Measurements from ENCODE around the gene CAP1. TPM values are rescaled to one million over a fixed set of nuclear protein-coding genes. Genes with fewer than 3 reads are reported as not detected.
A peak's percentile ranks its signal among the peaks of the same experiment; 100 is the strongest.

The CAP1 gene
- total and polyA plus RNA-seq, 7 donors, result 33.7 to 116 (median 61.4) TPM

DNA sequence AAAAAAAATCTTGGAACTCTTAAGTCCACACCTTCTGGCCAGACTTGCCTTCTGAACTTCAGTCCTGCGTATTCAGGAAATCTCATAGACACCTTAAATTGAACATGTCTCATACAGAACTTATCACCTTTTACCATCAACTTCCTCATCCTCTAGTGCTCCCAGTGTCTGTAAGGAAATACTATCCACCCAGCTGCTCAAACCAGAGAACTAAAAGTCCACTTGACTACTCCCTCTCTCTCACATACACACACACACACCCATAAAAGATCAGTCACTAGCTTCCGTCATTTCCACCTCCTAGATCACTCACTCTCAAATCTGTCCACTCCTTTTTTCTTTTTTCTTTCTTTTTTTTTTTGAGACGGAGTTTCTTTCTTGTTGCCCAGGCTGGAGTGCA is 10.9 kb upstream of the CAP1 start:
- H3K9me3 ChIP-seq, result no peaks in the 10 kb centered on the region
- peaks cover 10% of the 10 kb centered on the region for H3K4me1 ChIP-seq
- ATAC-seq (no peak), DNase-seq (no peak)
- H3K4me3 ChIP-seq, result no peak overlapping the region
- TF ChIP-seq, protein P1, sequence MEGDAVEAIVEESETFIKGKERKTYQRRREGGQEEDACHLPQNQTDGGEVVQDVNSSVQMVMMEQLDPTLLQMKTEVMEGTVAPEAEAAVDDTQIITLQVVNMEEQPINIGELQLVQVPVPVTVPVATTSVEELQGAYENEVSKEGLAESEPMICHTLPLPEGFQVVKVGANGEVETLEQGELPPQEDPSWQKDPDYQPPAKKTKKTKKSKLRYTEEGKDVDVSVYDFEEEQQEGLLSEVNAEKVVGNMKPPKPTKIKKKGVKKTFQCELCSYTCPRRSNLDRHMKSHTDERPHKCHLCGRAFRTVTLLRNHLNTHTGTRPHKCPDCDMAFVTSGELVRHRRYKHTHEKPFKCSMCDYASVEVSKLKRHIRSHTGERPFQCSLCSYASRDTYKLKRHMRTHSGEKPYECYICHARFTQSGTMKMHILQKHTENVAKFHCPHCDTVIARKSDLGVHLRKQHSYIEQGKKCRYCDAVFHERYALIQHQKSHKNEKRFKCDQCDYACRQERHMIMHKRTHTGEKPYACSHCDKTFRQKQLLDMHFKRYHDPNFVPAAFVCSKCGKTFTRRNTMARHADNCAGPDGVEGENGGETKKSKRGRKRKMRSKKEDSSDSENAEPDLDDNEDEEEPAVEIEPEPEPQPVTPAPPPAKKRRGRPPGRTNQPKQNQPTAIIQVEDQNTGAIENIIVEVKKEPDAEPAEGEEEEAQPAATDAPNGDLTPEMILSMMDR (IDR thresholded peaks at IDR 0.05), result no peak
- H3K36me3 ChIP-seq (ENCODE audit: insufficient read depth in 1 of 2, low read depth in 1 of 2), result no peaks in the 10 kb centered on the region
- no peak overlapping the region for H3K27ac ChIP-seq
- WGBS, 3 donors, result 72 to 85% (median 78%) methylated on average over 3 of the region's 3 CpGs
- intact Hi-C loops (cut with DNase I), result loop anchor here in 1 of 2 donors (5.0 to 10.0 kb wide), 2 partner anchors 115 to 212 kb away; no protein-coding TSS in a partner anchor
- no peaks in the 10 kb centered on the region for H3K27me3 ChIP-seq (ENCODE audit: insufficient read depth in 3 of 3, low read length in 2 of 3)

DNA sequence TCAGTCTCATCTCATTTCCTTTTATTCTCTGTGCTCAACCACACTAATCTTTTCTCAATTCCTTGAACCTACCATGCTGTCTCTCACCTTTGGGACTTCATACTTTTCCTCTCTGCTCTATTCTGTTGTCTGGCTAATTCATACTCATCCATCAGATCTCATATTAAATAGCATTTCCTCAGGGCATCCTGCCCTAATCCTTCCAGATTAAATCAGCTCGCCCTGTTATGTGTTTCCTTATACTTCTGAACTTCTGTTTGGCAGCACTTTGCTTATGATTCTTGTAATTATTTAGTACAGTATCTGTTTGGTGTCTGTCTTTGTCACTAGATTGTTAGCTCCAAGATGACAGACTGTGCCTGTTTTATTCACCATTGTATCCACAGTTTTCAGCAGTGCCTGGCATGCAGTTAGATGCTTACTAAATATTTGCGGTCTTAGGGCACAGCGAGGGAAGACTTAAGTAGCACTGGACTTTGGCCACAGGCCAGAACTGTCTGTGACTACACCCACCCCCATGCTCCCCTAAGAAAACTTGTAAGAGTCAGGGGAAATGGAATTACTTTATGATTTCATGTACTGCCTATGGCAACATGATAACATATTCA is 9.9 kb upstream of the CAP1 start:
- WGBS, 3 donors, result 47 to 58% (median 47%) methylated on average over 3 of the region's 3 CpGs
- intact Hi-C loops (cut with DNase I), result loop anchor here in 1 of 2 donors (5.0 kb wide), 1 partner anchor 213 kb away; no protein-coding TSS in a partner anchor
- H3K27me3 ChIP-seq (ENCODE audit: insufficient read depth in 3 of 3, low read length in 2 of 3), result no peaks in the 10 kb centered on the region
- no peaks in the 10 kb centered on the region for H3K36me3 ChIP-seq (ENCODE audit: insufficient read depth in 1 of 2, low read depth in 1 of 2)
- H3K4me3 ChIP-seq, result no peak overlapping the region
- H3K27ac ChIP-seq, result no peak overlapping the region
- no peak for DNase-seq
- TF ChIP-seq, protein P1 (IDR thresholded peaks at IDR 0.05), result no peak
- no peak for ATAC-seq
- peaks cover 13% of the 10 kb centered on the region for H3K4me1 ChIP-seq
- H3K9me3 ChIP-seq, result no peaks in the 10 kb centered on the region

DNA sequence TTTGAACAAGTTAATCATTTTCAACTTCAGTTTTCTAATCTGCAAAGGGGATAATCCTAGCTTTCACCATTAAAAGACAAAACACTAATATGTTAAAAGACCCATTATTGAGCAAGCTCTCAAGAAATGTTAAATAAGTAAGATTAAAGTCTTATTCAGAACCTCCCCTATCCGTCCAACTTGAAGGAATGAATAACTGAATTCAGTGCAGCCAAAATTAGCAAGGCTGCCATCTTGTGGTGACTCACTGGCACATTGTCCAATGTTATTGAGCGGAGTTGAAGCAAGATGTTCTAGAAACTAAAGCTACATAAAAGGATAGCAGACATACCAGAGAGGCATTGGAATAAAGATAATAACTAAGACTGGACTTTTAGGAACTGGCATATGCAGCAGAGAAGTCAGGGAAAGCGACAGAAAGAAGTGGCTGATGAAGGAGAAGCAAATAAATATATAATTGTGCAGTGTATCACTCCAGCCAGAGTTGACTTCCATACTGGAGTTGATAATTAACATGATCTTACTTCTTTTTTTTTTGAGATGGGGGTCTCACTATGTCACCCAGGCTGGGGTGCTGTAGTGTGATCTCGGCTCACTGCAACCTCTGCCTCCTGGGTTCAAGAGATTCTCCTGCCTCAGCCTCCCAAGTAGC is 8.2 kb upstream of the CAP1 start:
- TF ChIP-seq, protein P1 (IDR thresholded peaks at IDR 0.05), result peak; percentile 44
- no peaks in the 10 kb centered on the region for H3K27me3 ChIP-seq (ENCODE audit: insufficient read depth in 3 of 3, low read length in 2 of 3)
- ATAC-seq, result peak; percentile 32 to 67 (median 62)
- WGBS, 3 donors, result 43 to 55% (median 49%) methylated on average over 4 of the region's 4 CpGs
- intact Hi-C loops (cut with DNase I), result loop anchor here in 1 of 2 donors (5.0 kb wide), 1 partner anchor 215 kb away; no protein-coding TSS in a partner anchor
- H3K36me3 ChIP-seq (ENCODE audit: insufficient read depth in 1 of 2, low read depth in 1 of 2), result no peaks in the 10 kb centered on the region
- DNase-seq, result peak; percentile 21 to 63
- peaks cover 30% of the 10 kb centered on the region for H3K4me1 ChIP-seq
- peak overlapping the region; percentile 12 for H3K27ac ChIP-seq
- H3K4me3 ChIP-seq, result no peak overlapping the region
- H3K9me3 ChIP-seq, result no peaks in the 10 kb centered on the region

DNA sequence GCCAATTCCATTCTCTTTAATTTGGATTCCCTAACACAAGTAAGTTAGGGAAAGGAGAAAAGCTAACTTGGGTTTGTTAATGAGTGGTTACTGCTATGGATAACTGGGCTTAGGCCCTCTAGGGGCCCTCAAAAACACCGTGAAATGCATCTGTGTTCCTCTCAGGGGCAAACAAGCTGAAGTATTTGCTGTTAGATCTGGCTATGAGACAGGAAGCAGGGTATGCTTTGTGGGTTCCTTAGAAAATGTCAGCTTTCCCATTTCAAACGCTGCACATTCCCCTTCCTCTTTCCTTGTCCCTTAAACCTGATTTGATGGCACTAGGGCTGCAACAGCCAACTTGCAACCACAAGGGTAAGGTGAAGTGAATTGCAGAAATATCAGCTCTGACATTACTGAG is 5.7 kb upstream of the CAP1 start:
- Histone ChIP-seq H3K27me3 (ENCODE audit: insufficient read depth in 3 of 3, low read length in 2 of 3) (no peaks in the 10 kb centered on the region), H3K27ac (peak overlapping the region; percentile 100), H3K4me3 (no peak overlapping the region), H3K4me1 (peaks cover 46% of the 10 kb centered on the region), H3K9me3 (no peaks in the 10 kb centered on the region), H3K36me3 (ENCODE audit: insufficient read depth in 1 of 2, low read depth in 1 of 2) (no peaks in the 10 kb centered on the region)
- TF ChIP-seq, protein P1 (IDR thresholded peaks at IDR 0.05), result no peak
- DNase-seq, result no peak
- intact Hi-C loops (cut with DNase I), result loop anchor here in 1 of 2 donors (5.0 kb wide), 1 partner anchor 218 kb away; no protein-coding TSS in a partner anchor
- WGBS, 3 donors, result 53 to 55% (median 54%) methylated on average over 2 of the region's 2 CpGs
- no peak for ATAC-seq

Data from psoas muscle (tissue), 8 donors.